HepG2 (cell line): ENCODE results near the gene TAF3. TPM values are rescaled to one million over a fixed set of nuclear protein-coding genes. Genes with fewer than 3 reads are reported as not detected.

Experiments
- CCDC6 ChIP-seq: sonication (generic); formaldehyde crosslinking; IDR thresholded peaks from 2 replicates; pipeline ENCODE4 v1.8.1; 2022; ENCODE audit warnings: mild to moderate bottlenecking, missing genetic modification reagents, moderate library complexity
- FOSL2 ChIP-seq: sonication (generic); formaldehyde crosslinking; IDR thresholded peaks from 2 replicates; pipeline ENCODE4 v1.4.0; 2020; ENCODE audit warnings: missing genetic modification reagents
- HOXA7 ChIP-seq: sonication (generic); formaldehyde crosslinking; IDR thresholded peaks from 2 replicates; pipeline ENCODE4 v1.8.1; 2022; ENCODE audit warnings: mild to moderate bottlenecking, missing genetic modification reagents, moderate library complexity
- KAT8 ChIP-seq: IDR thresholded peaks from 2 replicates; pipeline ENCODE4 v1.6.1; 2016; ENCODE audit warnings: missing genetic modification reagents, missing compliant biosample characterization
- MAZ ChIP-seq, 2 experiments: sonication (generic) in 1 of 2; formaldehyde crosslinking in 1 of 2; IDR thresholded peaks; 2 replicates each; pipeline versions ENCODE4 v1.5.0 to v1.6.1; 2012 to 2020; ENCODE audit warnings: low read depth in 2 of 2, mild to moderate bottlenecking in 2 of 2, borderline replicate concordance in 1 of 2, improper control_type of control experiment in 1 of 2, low read length in 1 of 2, missing genetic modification reagents in 1 of 2, moderate library complexity in 1 of 2
- PATZ1 ChIP-seq: sonication (generic); formaldehyde crosslinking; IDR thresholded peaks from 2 replicates; pipeline ENCODE4 v1.4.0; 2020; ENCODE audit warnings: missing genetic modification reagents
- RFX1 ChIP-seq: fragments of 450-650 bp; IDR thresholded peaks from 2 replicates; pipeline ENCODE4 v1.6.1; 2017
- TAF15 ChIP-seq: fragments of 200-400 bp; formaldehyde crosslinking; IDR thresholded peaks from one replicate; pipeline ENCODE4 v1.6.1; 2018; ENCODE audit warnings: mild to moderate bottlenecking, low read depth, low read length; ENCODE audit not compliant: poor library complexity, severe bottlenecking
- ZNF143 ChIP-seq: sonication (generic); formaldehyde crosslinking; IDR thresholded peaks from 2 replicates; pipeline ENCODE4 v1.4.0; 2020; ENCODE audit warnings: missing genetic modification reagents
- ZNF737 ChIP-seq: sonication (generic); formaldehyde crosslinking; IDR thresholded peaks from 2 replicates; pipeline ENCODE4 v1.5.0; 2020; ENCODE audit warnings: missing genetic modification reagents, mild to moderate bottlenecking, borderline replicate concordance
- polyA plus RNA-seq, 8 experiments: library from polyadenylated mRNA; depleted of rRNA in 3 of 8; stranded (reverse) in 7 of 8; unstranded in 1 of 8; fragments of >200 nt; fragmentation: Illumina TruSeq in 4 of 8; extraction: Trizol in 4 of 8; gene quantifications; 2 replicates each; pipeline versions ENCODE4 v1.2.1 to v1.2.3, GENCODE V29; 2011 to 2016; ENCODE audit warnings: low read depth in 4 of 8, missing spikeins in 1 of 8, mixed read lengths in 1 of 8; ENCODE audit not compliant: insufficient read depth in 1 of 8
- total RNA-seq, 5 experiments: library from RNA; depleted of rRNA; stranded (reverse); fragments of >200 nt; fragmentation: Illumina TruSeq; extraction: Trizol; gene quantifications; 2 replicates each; pipeline ENCODE4 v1.2.3, GENCODE V29; 2016; ENCODE audit warnings: low read depth in 1 of 5

The TAF3 gene
- total and polyA plus RNA-seq, 2 of the 13 experiments (the other 11 are each of a cell fraction or from before 2014, with no cell fraction given), result 1.7 to 2.9 TPM

GRCh38 chr10:7818295-7819120, at the start of gene TAF3 (continued):
- TF ChIP-seq ZNF737 (CRISPR knock-in tag), result 0 out of 2 replicates have a peak, but pooled peaks have one; percentile 54
- peak; percentile 64; the same call in 1 of the 2 replicates for TF ChIP-seq MAZ (IDR thresholded peaks at IDR 0.05; ENCODE audit: borderline replicate concordance, low read depth, low read length)
- peak; percentile 96 for TF ChIP-seq MAZ (CRISPR knock-in tag; IDR thresholded peaks at IDR 0.05; ENCODE audit: low read depth)
- peak; percentile 75 for TF ChIP-seq FOSL2 (CRISPR knock-in tag)
- 0 out of 2 replicates have a peak, but pooled peaks have one; percentile 83 for TF ChIP-seq CCDC6
- TF ChIP-seq HOXA7, result no peak
- TF ChIP-seq ZNF143 (CRISPR knock-in tag), result peak; percentile 68
- TF ChIP-seq RFX1, result no peak
- peak; percentile 64 for TF ChIP-seq PATZ1 (CRISPR knock-in tag)
- no peak for TF ChIP-seq TAF15
- TF ChIP-seq KAT8 (CRISPR knock-in tag), result peak; percentile 96
- TF ChIP-seq, all 625 proteins: peak for 324
